Tibial nerve (tissue), 4 donors: ENCODE results near the gene MRNIP. TPM values are rescaled to one million over a fixed set of nuclear protein-coding genes. Genes with fewer than 3 reads are reported as not detected.

Experiments
- DNase-seq, 2 donors: peaks; one replicate each; pipeline ENCODE4 v3.0.0-alpha.2; 2019; ENCODE audit warnings: low spot score in 2 of 2
- H3K27ac ChIP-seq, 4 donors: fragments of 200-600 bp; sonication (generic) in 3 of 4; one replicate each; pipeline ENCODE4 v1.5.1; 2017 to 2019; ENCODE audit warnings: mild to moderate bottlenecking in 1 of 4
- H3K27me3 ChIP-seq, 2 donors: fragments of 200-600 bp; sonication (generic) in 1 of 2; one replicate each; pipeline versions ENCODE4 v1.5.1 to v1.6.0; 2017 to 2019
- H3K36me3 ChIP-seq, 3 donors: fragments of 200-600 bp; sonication (generic); one replicate each; pipeline ENCODE4 v1.5.1; 2018 to 2019
- H3K4me1 ChIP-seq, 4 donors: fragments of 200-600 bp; sonication (generic) in 3 of 4; one replicate each; pipeline ENCODE4 v1.5.1; 2017 to 2019
- H3K4me3 ChIP-seq, 4 donors: fragments of 200-600 bp; sonication (generic) in 3 of 4; one replicate each; pipeline ENCODE4 v1.5.1; 2017 to 2019; ENCODE audit warnings: mild to moderate bottlenecking in 1 of 4, moderate library complexity in 1 of 4
- H3K9me3 ChIP-seq, 4 donors: fragments of 200-600 bp; sonication (generic) in 3 of 4; one replicate each; pipeline ENCODE4 v1.5.1; 2017 to 2019
- EP300 ChIP-seq, 2 donors: sonication (generic); formaldehyde crosslinking; IDR thresholded peaks; one replicate each; pipeline ENCODE4 v1.6.1; 2017; ENCODE audit warnings: antibody characterized with exemption in 2 of 2, mild to moderate bottlenecking in 1 of 2
- POLR2A ChIP-seq, 2 donors: fragments of 450-650 bp; IDR thresholded peaks; one replicate each; pipeline ENCODE4 v1.6.1; 2017; ENCODE audit warnings: antibody characterized with exemption in 2 of 2, mild to moderate bottlenecking in 2 of 2, moderate library complexity in 2 of 2
- WGBS, 2 donors: methylation state at CpG; one replicate each; pipeline ENCODE4 v1.1.5; 2018; 5-methylcytosine and 5-hydroxymethylcytosine counted together
- total RNA-seq, 4 donors: library from RNA; depleted of rRNA; stranded (reverse); fragments of >200 nt; gene quantifications; one replicate each; pipeline ENCODE4 v1.1.0, GENCODE V29; 2016
- TF ChIP-seq, protein P1 (sequence below), 5 experiments: fragments of 200-600 bp in 3 of 5; fragments of 450-650 bp in 2 of 5; sonication (generic) in 3 of 5; IDR thresholded peaks; one replicate each; pipeline ENCODE4 v1.5.1; 2016 to 2019; ENCODE audit warnings: antibody characterized with exemption in 5 of 5, mild to moderate bottlenecking in 3 of 5, moderate library complexity in 2 of 5

The MRNIP gene
- total RNA-seq, 4 donors from 2014 or later, result 48.5 to 82.4 (median 63.2) TPM

DNA sequence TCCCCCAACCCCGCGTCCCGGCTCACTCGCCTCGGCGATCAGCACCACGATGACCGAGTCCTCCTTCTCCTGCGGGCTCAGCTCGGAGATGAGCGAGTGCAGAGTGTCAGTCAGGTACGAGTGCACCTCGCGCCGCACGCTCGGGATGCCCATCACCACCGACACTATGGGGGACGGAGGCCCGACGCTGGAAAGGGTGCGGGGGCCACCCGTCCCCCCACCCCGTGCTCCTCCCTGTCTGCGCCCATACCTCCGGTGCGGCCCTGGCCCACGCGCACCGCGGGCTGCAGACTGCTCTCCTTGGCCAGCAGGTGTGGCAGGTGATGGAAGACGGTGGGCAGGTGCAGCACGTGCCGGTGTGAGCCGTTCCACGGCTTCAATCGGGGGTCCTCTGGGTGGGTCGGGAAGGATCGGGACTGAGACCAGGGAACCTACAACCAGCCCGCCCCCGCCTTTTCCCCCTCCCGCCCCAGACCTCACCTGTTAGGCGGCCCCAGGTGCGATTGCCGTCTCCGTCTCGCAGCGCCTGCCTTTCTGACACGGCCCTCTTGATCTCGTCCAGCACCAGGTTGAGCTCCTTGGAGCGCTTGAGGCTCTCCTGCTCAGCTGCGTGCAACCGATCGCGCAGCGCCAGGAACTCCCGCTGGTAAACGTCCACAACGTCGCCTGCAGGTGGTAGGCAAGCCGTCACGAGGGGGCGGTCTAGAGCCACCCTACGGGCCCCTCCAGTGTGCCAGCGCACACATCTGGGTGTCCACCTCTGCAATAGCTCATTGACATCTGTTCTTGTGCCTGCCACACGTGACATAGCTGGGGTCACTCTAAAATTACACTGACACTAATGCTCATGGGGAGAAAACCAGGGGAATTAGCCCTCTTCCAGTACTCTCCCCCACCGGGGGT lies 57.1 kb downstream of the MRNIP start:
- Histone ChIP-seq H3K27me3 (no peaks in the 10 kb centered on the region), H3K4me1 (peaks cover 0 to 52% (median 41%) of the 10 kb centered on the region in 4 donors), H3K4me3 (no peak overlapping the region), H3K36me3 (peaks cover 2 to 47% (median 14%) of the 10 kb centered on the region in 3 donors), H3K9me3 (no peaks in the 10 kb centered on the region), H3K27ac (peak overlapping the region in 1 of 4 donors; percentile 12)
- 62 to 77% methylated on average over 42 to 44 of the region's 67 CpGs for WGBS, 2 donors
- TF ChIP-seq POLR2A (IDR thresholded peaks at IDR 0.05) (no peak), EP300 (IDR thresholded peaks at IDR 0.05) (peak in 1 of 2 donors; percentile 14)
- TF ChIP-seq, protein P1, sequence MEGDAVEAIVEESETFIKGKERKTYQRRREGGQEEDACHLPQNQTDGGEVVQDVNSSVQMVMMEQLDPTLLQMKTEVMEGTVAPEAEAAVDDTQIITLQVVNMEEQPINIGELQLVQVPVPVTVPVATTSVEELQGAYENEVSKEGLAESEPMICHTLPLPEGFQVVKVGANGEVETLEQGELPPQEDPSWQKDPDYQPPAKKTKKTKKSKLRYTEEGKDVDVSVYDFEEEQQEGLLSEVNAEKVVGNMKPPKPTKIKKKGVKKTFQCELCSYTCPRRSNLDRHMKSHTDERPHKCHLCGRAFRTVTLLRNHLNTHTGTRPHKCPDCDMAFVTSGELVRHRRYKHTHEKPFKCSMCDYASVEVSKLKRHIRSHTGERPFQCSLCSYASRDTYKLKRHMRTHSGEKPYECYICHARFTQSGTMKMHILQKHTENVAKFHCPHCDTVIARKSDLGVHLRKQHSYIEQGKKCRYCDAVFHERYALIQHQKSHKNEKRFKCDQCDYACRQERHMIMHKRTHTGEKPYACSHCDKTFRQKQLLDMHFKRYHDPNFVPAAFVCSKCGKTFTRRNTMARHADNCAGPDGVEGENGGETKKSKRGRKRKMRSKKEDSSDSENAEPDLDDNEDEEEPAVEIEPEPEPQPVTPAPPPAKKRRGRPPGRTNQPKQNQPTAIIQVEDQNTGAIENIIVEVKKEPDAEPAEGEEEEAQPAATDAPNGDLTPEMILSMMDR (IDR thresholded peaks at IDR 0.05), result peak; percentile 46 to 65 (median 63)
- peak; percentile 65 to 70 for DNase-seq

DNA sequence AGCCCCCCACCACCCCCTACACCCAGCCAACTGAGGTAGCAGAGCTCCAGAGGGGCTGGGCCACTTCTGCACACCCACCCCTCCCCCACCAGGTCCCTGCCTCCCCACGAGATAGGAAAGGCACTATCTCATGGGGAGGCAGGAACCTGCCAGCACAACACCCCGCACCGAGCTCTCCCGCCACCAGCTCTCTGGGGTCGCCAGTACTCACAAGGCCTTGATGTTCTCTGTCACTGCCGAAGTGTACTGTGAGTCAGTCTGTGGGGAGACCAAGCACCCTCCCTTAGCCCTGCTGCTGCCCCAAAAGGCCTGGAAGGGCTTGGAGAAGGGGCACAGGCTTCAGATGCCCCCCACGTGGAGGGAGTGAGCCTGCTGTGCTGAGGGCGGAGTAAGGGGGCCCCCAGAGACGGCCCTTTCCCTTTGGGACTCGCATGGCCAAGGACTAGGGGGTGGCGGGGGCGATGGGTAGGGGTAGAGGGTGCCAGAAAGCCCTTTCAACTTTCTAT lies 57.9 kb downstream of the MRNIP start:
- H3K4me3 ChIP-seq, result no peak overlapping the region
- WGBS, 2 donors, result 79 to 90% methylated on average over 9 to 12 of the region's 12 CpGs
- H3K27me3 ChIP-seq, result no peaks in the 10 kb centered on the region
- H3K9me3 ChIP-seq, result no peaks in the 10 kb centered on the region
- no peak for DNase-seq
- peaks cover 0 to 56% (median 45%) of the 10 kb centered on the region in 4 donors for H3K4me1 ChIP-seq
- TF ChIP-seq, protein P1 (IDR thresholded peaks at IDR 0.05), result no peak
- no peak for TF ChIP-seq POLR2A (IDR thresholded peaks at IDR 0.05)
- no peak for TF ChIP-seq EP300 (IDR thresholded peaks at IDR 0.05)
- no peak overlapping the region for H3K27ac ChIP-seq
- peaks cover 2 to 47% (median 14%) of the 10 kb centered on the region in 3 donors for H3K36me3 ChIP-seq

DNA sequence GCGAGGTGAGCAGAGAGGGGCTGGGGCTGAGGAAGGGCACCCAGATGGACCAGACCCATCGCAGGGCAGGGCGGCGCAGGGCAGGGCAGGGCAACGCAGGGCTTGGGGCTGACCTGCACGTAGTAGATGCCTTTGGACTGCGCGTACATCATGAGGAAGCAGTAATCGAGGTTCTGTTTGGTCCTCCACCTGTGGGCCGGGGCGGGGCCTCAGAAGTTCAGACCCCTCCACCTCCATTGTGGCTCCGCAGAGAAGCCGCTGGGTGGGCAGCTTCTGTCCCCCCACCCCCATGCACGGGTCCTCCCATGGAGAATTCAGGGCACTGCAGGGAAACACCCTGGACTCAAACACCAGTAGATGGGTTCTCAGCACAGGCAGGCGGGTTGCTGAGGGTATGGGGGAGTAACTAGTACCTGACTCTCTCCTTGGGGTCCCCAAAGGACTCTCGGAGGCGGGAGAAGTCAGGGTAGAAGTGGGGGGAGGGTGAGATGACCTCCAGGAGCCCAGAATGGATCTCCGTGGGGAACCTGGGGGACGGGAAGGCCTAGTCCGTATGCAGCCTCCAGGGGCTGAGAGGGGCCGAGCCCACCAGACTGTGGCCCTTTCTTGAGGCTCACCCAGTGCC lies 58.4 kb downstream of the MRNIP start:
- DNase-seq, result no peak
- 92 to 93% methylated on average over 21 of the region's 21 CpGs for WGBS, 2 donors
- H3K4me1 ChIP-seq, result peaks cover 0 to 58% (median 47%) of the 10 kb centered on the region in 4 donors

DNA sequence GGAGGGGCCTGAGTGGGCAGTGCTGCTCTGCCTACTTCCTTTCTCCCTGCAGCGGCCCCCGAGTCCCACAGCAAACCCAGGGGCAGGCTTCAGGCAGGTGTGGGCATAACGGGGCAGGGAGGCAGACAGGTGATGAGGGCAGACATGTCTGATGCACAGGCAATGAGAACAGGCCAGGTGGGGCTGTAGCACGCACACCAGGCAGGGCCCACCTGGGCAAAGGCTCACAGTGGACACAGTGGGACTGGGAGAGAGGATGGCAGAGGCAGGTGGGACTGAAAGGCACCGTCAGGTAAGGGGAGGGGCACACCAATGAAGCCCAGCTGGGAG lies 59.0 kb downstream of the MRNIP start:
- H3K36me3 ChIP-seq, result peaks cover 2 to 47% (median 14%) of the 10 kb centered on the region in 3 donors
- H3K4me3 ChIP-seq, result no peak overlapping the region
- DNase-seq, result no peak
- TF ChIP-seq, protein P1 (IDR thresholded peaks at IDR 0.05), result no peak
- no peak for TF ChIP-seq POLR2A (IDR thresholded peaks at IDR 0.05)
- TF ChIP-seq EP300 (IDR thresholded peaks at IDR 0.05), result no peak
- H3K27me3 ChIP-seq, result no peaks in the 10 kb centered on the region
- WGBS, 2 donors, result 87 to 92% methylated on average over 5 of the region's 5 CpGs
- H3K27ac ChIP-seq, result no peak overlapping the region
- no peaks in the 10 kb centered on the region for H3K9me3 ChIP-seq
- peaks cover 0 to 58% (median 47%) of the 10 kb centered on the region in 4 donors for H3K4me1 ChIP-seq

More for the DNA sequence above, 58.4 kb downstream of the MRNIP start:
- Histone ChIP-seq H3K4me3 (no peak overlapping the region), H3K27ac (no peak overlapping the region), H3K9me3 (no peaks in the 10 kb centered on the region), H3K36me3 (peaks cover 2 to 47% (median 14%) of the 10 kb centered on the region in 3 donors), H3K27me3 (no peaks in the 10 kb centered on the region)
- TF ChIP-seq, protein P1 (IDR thresholded peaks at IDR 0.05), result no peak
- TF ChIP-seq POLR2A (IDR thresholded peaks at IDR 0.05), result no peak
- no peak for TF ChIP-seq EP300 (IDR thresholded peaks at IDR 0.05)
